HG03039 (cell line): ENCODE data around the gene HIVEP3.

Source experiments
- ATAC-seq: cut with Tn5 transposase; IDR thresholded peaks from one replicate; pipeline ENCODE4 v1.9.1; 2021; ENCODE audit warnings: mild to moderate bottlenecking, moderate library complexity; ENCODE audit not compliant: unreplicated experiment

HIVEP3 gene

DNA sequence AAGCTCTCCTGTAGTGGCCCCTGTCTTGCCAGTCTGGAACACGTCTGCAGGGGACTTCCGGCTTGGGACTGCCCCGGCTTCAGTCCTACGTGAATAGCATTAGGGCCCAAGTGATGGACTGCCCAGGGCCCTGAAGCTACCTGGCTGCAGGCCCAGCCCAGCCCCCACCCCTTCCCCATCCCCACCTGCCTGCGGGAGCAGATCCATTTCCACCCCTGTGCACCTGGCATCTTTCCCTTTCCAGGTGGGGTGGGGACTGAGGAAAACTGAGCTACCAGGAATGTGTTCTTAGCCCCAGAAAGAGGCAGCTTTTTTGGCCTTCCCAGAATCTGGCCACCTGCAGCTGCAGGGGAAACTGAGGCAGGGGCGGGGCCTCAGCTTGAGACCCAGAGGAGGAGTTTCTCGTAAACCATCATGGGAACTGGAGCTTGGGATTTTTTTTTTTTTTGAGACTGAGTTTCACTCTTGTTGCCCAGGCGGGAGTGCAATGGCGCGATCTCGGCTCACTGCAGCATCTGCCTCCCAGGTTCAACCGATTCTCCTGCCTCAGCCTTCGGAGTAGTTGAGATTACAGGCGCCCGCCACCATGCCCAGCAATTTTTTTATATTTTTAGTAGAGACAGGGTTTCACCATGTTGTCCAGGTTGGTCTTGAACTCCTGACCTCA lies 437.5 kb downstream of the HIVEP3 start:
- ATAC-seq: no peak

- no peak for ATAC-seq
Observed at GRCh38 chr1:41480204-41481108, 438.3 kb downstream of the HIVEP3 start.

- ATAC-seq: no peak
Observed at GRCh38 chr1:41479808-41480160, 438.9 kb downstream of the HIVEP3 start.

GRCh38 chr1:41479000-41479807 lies 439.5 kb downstream of the HIVEP3 start:
- no peak for ATAC-seq

DNA sequence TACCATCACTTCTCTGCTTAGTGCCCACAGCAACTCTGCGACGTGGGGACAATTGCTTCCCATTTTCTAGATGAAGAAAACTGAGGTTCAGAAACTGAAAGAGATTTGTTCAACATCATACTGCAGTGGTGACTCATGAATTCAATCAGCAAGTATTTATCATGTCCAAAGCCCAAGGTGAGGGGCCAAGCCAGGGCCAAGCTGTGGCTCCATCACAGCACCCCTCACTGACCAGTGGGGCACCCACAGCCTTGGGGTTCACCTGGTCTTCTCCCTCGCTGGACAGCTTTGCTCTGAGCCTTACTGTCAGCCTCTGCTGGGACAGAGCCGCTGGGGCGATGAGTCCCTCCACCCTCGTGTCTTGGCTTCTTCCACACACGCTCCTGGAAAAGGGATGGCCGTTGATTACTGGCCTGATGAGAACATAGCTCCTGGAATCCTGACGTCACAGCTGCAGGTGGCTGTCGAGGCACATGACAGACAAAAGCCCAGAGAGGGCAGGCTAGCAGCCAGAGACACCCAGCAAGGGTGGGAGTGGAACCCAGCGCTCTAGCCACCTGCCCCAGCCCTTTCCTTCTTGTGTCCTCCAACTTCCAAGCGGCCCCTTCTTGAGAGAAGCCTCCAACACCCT lies 440.5 kb downstream of the HIVEP3 start:
- ATAC-seq: no peak

GRCh38 chr1:41476807-41477361 lies 441.8 kb downstream of the HIVEP3 start:
- ATAC-seq: no peak

DNA sequence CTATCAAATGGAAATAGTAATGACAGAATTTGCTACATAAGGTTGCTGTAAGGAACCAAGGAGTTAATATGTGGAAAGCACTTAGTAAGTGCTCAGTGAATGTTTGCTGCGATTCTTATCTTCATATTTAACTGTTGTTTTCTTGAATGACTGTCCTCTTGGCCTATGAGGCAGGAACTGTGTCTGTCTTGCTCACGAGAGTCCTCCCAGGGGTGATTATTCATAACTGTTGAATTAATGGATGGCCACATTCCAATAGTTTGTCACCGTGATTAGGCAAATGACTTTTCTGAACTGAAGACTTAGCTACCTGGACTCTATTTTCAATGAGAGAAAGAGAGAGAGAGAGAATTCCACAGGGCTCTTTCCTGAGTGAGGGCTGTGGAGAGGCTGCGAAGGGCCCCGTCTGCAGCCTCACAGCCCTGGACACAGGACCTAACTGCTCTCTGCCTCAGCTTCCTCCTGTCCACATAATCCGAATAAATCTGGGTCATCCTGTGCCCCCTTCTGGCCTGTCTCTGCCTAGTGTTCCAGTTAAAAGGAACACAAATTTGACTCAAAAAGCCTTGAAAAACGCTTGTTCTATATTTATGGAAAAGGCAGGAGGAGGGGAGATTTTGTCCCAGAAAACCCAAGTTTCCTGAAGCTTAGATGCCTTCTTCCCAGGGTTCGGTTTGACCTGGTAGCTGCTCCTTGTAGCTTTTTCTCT lies 442.7 kb downstream of the HIVEP3 start:
- no peak for ATAC-seq

GRCh38 chr1:41475346-41475745 lies 443.4 kb downstream of the HIVEP3 start:
- no peak for ATAC-seq

DNA sequence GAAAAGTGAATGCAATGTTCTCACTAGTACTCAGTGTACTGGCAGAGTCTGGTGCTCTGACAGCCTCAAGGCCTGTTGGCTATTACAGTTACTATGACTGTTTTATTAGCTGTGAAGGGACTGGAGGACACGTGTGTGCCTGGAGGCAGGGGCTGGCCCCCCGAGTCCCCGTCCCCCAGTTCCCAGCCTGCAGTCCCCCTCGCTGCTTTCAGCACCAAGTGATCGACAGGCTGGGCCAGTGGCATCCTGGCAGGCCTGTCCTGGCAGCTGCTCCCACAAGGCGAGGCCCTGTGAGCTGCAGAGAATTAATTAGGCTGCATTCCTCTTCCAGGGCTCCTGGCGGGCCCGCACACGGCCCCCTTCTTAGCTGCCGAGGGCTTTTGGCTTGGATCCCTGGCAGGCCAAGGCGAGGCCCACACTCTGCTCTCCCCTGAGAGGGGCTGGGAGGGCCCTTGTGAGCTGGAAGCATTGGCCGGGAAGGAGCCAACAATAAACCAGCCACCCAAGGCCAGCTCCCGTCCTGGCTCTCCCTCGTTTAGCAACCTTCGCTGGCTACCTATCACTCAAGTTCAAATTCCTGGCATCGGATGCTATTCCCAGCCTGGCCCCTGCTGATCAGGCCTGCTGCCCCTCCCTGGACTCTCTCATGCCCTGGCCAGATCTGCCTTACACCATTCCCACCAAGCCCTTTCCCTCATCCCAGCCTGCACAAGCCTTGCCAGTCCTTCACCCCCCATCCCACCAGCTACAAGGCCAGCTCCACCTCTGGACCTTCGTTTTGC lies 444.0 kb downstream of the HIVEP3 start:
- no peak for ATAC-seq

GRCh38 chr1:41473738-41474362 lies 444.9 kb downstream of the HIVEP3 start:
- ATAC-seq: no peak

GRCh38 chr1:41471658-41472057 lies 447.1 kb downstream of the HIVEP3 start:
- no peak for ATAC-seq

- ATAC-seq: no peak
Observed at GRCh38 chr1:41469706-41470105, 449.0 kb downstream of the HIVEP3 start.

GRCh38 chr1:41468122-41468762 lies 450.5 kb downstream of the HIVEP3 start:
- no peak for ATAC-seq

DNA sequence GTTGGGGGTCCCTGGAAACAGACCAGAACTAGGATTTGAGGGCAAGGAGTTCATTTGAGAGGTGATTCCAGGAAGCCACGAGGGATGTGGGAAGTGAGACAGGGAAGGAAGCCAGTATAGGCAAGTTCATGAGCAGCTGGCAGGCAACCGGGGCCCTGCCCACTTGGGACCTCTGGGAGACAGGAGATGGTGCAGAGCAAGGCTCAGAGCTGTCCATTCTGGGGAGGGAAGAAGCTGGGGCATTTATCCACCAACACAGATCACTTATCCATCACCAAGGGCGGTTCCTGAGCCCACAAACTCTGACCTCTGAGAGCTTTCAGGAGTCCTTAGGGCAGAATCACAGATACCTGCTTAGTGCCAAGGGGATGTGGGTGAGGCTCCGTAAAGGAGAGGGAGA lies 451.0 kb downstream of the HIVEP3 start:
- ATAC-seq: no peak

GRCh38 chr1:41466146-41466545 lies 452.6 kb downstream of the HIVEP3 start:
- ATAC-seq: no peak

- ATAC-seq: no peak
Observed at GRCh38 chr1:41465741-41466140, 453.0 kb downstream of the HIVEP3 start.

- ATAC-seq: no peak
Observed at GRCh38 chr1:41464885-41465284, 453.8 kb downstream of the HIVEP3 start.

- no peak for ATAC-seq
Observed at GRCh38 chr1:41463516-41463915, 455.2 kb downstream of the HIVEP3 start.

- ATAC-seq: no peak
Observed at GRCh38 chr1:41462680-41463004, 456.1 kb downstream of the HIVEP3 start.
